HG03066 (cell line): ENCODE measurements around the gene ERBB4.

Experiments used
- ATAC-seq: cut with Tn5 transposase; IDR thresholded peaks from one replicate; pipeline ENCODE4 v1.9.1; 2021; ENCODE audit warnings: low read depth; ENCODE audit not compliant: unreplicated experiment

Gene ERBB4

DNA sequence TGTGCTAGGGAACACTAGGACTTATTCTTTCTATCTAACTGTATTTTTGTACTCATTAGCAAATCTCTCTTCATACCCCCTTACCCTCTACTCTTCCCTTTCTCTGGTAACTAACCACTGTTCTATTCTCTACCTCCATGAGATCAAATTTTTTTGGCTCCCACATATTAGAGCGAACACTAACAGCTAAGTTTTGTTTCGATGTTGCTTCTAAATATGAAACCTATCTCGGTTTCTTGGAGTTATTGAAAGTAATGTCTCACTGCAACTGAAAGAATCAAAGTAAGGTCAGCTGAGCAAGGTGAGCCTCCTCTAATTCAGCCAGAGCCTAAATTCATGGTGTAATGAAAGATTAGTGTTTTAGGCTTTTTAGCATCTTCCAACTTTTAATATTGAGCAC is 1024.6 kb downstream of the ERBB4 start:
- no peak for ATAC-seq

GRCh38 chr2:211513446-211513845 is 1025.2 kb downstream of the ERBB4 start:
- ATAC-seq: no peak

GRCh38 chr2:211512806-211513205 is 1025.8 kb downstream of the ERBB4 start:
- no peak for ATAC-seq

DNA sequence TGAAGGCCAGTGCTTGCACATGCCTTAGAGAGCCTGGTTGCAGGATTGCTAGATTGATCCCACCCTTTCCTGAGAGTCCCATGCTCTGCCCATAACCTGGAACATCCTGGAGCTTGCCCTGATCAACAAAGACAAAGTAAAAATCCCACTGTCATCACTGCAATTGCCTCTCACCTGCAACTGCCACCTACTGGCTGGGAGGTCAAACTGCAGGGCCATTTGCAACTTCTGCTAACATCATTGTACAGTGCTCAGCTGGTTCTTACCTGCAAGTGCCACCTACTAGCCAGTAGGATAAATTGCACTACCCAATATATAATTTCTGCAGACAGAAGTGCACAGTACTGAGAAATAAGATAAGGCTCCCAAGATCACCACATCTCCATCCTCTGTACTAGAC is 1034.7 kb downstream of the ERBB4 start:
- ATAC-seq: peak; percentile 59

DNA sequence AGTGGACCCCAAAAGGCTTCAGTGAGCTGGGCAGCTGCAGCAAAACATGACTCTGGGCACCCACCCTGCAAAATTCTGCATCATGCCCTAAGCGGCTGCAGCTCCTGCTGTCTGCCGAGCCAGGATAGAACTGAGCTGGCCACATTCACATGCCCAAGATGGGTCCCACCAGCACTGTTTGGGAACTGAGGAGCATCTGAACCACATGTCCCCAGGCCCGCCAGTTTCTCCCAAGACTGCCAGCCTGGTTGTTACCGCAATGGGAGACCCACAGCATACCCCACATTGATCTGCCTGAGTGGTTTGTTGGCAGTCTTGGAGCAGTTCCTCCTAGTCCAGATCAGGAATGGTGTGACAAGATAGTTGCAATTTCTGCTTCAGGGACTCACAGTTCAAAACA is 1035.4 kb downstream of the ERBB4 start:
- ATAC-seq: no peak

DNA sequence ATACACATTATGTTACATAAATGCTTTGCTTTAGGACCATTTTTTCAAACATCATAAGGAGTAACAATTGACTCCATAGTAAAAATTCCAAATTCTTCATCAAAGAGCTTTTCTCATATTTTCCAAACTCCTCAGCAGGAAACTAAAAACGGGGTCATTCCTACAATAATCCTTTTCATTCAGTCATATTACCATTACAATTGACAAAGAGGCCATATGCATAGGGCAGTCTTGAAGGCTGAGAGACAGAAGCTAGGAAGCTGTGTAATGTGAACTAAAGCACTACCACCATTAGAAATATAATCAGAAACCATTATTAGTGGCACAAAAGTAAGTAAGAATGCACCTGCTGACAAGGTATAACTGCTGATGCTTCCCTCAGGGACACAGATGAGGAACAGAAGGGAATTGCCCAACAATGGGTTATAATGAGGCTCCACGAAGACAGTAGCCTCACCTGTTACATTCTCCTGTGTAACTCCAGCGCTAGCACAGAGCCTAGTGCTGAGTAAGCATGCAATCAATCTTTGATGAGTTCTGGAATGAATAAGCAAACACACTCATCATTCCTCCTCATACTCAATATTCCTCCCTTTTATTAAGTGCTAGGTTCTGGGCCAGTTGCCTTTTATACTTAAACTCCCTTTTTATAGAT is 1039.9 kb downstream of the ERBB4 start:
- no peak for ATAC-seq

DNA sequence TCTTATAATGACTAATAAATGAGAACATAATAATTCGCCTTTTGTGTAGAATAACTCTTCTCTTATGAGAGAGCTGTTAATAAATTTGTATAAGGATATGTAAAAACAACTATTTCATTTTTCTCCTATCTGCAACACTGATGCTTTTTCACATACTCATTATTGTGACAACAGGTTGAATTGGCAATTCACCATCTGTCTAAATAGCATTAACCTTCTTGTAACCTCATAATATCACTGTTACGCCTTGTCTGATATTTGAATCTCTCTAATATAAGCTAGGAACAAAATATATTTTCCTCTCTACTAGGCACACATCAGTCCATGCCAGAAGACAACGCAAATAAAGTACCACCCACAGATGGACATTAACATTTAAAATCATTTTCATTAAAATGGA is 1043.3 kb downstream of the ERBB4 start:
- no peak for ATAC-seq

- ATAC-seq: no peak
Measured at GRCh38 chr2:211494536-211494935, 1044.1 kb downstream of the ERBB4 start.

DNA sequence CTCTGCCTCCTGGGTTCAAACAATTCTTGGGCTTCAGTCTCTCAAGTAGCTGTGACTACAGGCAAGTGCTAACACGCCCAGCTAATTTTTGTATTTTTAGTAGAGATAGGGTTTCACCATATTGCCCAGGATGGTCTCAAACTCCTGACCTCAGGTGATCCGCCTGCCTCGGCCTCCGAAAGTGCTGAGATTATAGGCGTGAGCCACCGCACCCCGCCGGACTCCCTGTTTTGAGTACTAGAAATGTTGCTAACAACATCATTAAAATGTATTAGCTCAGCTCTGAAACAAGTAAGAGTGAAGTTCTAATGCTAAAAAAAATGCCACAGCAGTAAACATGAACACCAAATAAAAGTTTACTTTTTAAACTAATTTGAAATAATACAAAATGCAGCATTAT is 1044.5 kb downstream of the ERBB4 start:
- no peak for ATAC-seq

DNA sequence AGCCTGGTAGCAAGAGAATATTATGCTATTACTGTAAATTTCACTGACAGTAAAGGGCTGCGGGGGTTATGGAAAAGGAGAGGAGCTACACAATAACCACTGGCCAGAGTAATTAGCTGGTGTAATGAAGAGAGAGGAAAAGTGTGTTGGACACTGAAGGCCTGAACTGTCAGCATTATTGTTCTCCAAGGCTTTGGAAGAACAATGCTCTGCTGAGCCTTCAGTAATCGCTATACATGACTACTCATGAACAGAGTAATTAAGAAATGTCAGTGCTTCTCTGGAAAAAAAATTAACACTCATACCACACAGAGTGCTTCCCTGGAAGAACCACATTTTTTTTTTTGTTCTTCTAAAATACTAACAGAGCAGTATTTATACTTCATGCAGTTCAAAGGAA is 1050.9 kb downstream of the ERBB4 start:
- no peak for ATAC-seq

- ATAC-seq: no peak
Measured at GRCh38 chr2:211479536-211480150, 1059.0 kb downstream of the ERBB4 start.

GRCh38 chr2:211477537-211478275 is 1060.9 kb downstream of the ERBB4 start:
- no peak for ATAC-seq

- no peak for ATAC-seq
Measured at GRCh38 chr2:211473116-211473515, 1065.5 kb downstream of the ERBB4 start.

DNA sequence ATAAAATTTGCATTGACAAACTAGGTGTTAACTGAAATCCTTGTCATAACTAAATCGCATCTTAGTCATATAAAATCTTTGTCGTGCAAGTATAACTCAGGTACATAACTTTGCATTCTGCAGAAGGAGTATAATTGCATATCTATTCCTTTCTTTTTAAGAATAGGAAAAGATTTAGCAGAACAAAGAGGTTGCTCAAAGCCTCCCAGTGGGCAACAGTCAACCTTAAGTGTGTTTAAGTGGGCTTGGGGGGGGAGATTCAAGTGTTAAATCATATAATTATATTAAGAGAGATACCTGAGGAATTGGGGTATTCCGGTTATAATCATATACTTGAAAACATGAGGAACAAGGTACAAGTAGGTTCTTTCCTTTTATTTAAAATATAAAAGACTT is 1068.9 kb downstream of the ERBB4 start:
- no peak for ATAC-seq

GRCh38 chr2:211468877-211469663 is 1069.5 kb downstream of the ERBB4 start:
- no peak for ATAC-seq

- no peak for ATAC-seq
Measured at GRCh38 chr2:211468217-211468616, 1070.4 kb downstream of the ERBB4 start.

- no peak for ATAC-seq
Measured at GRCh38 chr2:211463397-211463796, 1075.2 kb downstream of the ERBB4 start.

DNA sequence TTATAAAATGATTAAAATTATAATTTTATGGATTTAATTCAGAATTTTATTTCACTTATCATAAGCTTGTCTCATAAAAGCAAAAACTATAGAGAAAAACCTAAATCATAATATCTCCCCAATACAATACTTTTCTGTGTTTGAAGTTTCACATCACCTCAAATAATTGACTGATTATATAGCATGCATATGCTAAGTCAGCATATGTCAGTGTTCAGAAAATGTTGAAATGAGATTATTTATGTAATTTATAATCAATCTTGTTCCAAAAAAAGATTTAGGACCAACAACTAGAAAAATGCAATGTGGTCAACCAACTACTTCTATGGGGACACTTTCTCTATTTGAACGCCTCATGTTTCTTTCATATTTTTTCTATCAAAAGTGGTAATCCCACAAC is 1079.6 kb downstream of the ERBB4 start:
- no peak for ATAC-seq

DNA sequence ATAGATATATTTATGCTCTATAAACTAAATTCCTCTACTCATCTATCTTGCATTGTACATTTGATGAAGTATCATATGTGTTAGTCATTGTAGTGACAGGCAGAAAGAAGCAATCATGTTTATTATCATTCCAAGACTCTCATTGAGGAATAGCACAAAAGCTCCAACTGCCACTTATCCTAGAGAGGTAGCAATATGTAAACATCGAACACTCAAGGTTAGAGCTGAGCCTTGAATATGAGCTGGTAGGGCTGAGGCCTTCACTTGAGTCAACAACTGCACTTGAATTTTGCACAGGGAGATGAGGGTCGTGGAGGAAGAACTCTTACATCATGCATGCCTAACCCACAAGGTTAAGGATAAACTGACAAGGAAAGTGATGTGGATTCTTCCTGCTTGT is 1081.3 kb downstream of the ERBB4 start:
- no peak for ATAC-seq

DNA sequence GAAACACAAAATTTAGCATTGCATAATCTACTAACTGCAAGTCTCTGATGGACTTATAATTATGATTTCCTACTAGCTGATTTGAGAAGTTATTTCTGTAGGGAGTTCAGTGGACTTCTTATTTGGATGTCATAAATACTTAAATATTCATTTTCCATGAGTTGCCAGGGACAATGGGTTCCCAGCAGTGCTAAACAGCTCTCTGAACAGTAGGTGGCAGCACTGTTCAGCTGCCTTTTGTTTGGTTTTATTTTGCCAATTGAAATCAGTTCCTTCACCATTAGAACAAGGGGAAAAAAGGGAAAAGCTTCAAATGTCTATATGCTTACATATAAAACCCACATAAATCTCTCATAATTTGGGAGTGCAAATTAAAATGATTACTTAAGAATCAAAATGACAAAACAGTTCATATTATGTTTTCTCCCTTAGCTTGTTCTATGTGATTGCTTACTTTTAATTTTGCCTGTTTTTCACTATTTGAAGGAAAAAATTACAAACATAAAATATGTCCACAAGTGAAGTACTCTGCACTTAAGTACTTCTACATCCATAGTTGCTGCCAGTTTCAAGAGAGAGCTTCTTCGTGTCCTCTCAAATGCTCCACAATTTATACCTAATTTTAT is 1083.3 kb downstream of the ERBB4 start:
- ATAC-seq: peak; percentile 71

DNA sequence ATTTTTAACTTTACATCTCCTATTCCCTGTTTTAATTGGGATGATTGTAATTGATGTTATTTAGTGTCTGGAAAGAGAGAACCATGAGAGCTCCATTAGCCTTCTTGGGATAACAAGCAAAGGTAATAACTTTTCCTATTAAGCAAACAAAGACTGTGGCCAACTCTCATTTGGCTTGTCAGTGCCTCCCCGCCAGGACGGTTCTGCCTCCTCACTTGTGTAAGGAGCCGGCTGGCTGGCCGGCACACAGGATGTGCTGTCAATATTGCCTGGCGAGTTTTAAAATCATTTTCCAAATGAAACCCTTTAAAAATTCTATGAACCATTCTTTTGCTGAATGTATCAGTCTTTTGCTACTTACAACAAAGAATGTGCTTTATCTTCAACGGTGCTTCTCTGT is 1083.9 kb downstream of the ERBB4 start:
- no peak for ATAC-seq
